HG03558 (cell line): Measurements from ENCODE around the gene ZNHIT2.
"Not testable (repeated sequence)": the region's sequence is repeated elsewhere in the genome, so short reads cannot be mapped to it uniquely, and the experiment has no call there.

Source experiments
- ATAC-seq: cut with Tn5 transposase; IDR thresholded peaks from one replicate; pipeline ENCODE4 v1.9.1; 2021; ENCODE audit warnings: moderate number of reproducible peaks; ENCODE audit not compliant: unreplicated experiment; ENCODE audit errors: extremely low read depth

Gene ZNHIT2

DNA sequence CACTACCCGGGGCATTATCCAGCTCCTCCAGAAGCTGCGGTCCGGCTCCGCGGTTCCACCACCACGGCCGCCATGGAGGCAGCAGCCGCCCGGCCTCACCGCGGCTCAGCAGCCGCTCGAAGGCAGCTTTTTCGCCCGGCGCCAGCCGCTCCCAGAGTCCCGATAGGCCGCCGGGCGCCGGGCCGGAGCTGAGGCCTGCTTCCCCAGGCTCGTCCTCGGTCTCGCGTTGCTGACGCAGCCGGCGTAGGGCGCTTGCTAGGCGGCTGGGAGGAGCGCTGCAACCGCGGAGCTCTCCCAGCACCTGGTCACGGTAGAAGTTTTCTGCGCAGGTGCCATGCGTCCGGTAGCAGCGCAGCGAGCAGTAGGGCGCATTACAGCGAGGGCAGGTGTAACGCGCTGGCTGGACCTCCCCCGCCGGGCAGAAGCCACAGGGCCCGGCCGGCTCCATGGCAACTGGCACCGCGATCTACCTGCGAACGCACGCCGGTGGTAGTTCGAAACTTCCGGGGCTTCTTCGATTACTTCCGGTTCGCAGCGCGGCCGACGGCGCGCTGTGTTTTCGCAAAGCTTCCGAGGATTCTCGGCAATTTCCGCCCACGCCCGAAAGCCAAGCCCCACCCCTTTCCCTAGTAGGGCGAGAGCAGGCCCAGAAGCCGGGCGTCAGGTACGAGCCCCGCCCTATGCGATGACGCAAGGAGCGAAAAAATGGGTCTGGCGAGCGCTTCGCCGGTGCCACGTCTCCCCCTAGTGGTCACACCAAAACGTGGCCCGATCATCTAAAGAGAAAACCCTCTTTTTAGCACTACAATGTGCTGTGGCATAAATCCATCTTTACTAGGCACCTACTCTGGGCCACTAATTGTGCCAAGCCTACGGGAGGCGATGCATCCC, at the start of gene ZNHIT2:
TSS of gene ZNHIT2 (minus strand) at position 496 of the 891 bp plus-strand sequence. CDS start at position 448, 48 bp downstream.
- peak; percentile 27 for ATAC-seq

DNA sequence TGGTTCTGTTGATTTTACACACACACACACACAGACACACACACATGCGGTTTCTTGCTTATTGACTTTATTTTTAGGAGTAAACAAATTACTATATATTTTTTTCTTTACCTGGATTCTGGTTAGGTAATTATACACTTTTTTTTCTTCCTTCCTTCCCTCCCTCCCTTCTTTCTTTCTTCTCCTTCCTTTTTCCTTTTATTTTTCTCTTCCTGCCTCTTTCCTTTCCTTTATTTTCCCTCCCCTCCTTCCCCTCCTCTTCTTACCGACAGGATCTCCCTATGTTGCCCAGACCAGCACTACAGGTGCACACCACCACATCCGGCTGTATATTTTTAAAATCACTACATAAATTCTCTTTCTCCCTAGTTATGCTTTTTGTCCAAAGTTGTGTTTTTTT, 49.4 kb upstream of the ZNHIT2 start:
- no peak for ATAC-seq

DNA sequence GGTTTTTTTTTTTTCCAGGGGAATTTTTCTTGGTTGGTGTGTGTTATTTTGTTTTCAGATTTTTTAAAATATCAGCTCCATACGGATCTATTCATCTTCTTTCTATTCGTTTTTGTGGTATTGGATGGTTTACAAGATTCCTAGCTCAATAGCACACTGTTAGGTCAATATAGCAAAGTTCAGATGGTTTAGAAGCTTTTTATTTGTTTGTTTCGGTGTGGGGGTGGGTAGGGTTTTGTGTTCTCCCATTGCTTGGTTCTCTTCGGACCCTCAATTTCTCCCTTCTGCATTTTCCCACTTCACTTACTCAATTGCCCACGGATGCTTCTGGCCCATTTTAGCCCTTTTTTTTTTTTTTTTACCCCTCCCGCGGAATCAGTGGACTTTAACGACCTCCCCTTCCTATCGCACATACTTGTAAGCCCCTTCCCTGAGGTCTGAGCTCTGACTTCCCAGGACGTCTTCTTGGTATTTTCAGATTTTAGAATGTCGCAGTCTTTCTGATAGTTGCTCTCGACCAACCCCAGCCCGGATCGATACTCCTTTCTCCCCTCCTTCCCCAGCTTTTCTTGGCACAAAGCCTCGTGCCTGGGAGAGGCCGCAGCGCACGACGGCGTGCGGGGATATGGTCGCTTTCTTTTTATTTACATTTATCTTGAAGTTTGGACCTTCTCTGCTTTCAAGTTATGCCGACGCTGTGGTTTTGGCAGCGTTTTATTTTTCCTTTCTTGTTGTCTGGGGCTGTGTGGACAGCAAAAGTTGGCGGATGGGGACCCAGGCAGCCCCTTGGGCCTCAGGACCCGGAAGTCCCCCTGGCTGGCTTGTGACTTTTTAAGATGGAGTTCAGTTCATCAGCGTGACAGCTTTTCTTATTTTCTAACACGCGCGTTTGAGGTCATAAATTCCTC, 48.2 kb upstream of the ZNHIT2 start:
- no peak for ATAC-seq

DNA sequence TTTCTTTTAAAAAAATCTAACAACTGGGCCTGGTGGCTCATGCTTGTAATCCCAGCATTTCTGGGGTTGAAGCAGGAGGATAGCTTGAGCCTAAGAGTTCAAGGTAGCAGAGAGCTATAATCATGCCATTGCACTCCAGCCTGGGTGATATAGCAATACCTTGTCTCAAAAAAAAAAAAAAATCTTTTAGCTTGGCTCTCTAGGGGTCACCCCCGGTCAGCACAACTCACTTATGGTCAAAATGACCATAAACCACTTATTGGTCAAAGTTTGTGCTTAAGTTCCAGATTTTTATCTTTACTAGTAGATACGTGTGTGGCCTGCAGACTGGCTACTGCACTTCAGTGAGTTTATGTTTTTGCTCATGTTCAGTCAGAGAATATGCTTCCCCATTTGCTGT, 46.2 kb upstream of the ZNHIT2 start:
- ATAC-seq: no peak

DNA sequence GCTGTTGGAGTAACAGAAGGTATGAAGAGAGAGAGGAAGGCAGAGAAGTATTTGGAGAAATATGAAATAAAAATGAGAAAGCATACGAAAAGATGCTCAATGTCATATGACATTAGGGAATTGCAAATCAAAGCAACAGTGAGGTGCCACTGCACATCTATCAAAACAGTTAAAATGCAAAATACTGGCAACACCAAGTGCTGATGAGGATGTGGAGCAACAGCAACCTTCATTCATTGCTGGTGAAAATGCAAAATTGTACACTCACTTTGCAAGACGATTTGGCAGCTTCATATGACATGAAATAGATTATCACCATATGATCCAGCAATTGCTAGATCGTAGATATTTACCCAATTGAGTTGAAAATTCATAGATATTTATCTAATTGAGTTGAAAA, 43.1 kb upstream of the ZNHIT2 start:
- ATAC-seq: no peak

DNA sequence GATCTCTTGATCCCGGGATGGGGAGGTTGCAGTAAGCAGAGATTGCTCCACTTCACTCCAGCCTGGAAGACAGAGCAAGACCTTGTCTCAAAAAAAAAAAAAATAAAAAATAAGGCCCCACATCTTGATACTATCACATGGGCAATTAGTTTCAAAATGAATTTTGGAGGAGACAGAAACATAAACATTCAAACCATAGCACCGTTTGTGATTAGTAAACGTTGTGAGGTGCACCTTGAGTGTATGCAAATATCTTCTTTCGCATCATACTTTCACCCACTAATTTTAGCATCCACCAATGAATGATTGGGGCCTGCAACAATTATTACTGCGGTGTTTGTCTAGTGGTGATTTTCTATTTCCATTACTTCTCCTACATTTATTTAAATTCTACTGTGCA, 41.5 kb upstream of the ZNHIT2 start:
- ATAC-seq: no peak

DNA sequence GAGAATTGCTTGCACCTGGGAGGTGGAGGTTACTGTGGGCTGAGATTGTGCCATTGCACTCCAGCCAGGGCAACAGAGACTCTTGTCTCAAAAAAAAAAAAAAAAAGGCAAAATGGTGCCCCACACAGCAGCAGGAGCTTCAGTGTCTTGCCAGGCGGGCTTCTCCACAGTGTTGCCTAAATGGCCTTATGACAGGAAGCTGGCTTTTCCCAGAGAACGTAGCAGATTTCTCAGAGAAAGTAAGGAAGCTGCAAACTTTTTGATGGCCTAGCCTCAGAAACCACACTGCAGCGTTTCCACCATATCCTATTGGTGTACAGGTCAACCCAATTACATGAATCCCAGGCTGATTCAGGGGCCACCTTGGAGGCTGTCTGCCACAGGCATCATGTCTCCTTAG, 39.8 kb upstream of the ZNHIT2 start:
- no peak for ATAC-seq

DNA sequence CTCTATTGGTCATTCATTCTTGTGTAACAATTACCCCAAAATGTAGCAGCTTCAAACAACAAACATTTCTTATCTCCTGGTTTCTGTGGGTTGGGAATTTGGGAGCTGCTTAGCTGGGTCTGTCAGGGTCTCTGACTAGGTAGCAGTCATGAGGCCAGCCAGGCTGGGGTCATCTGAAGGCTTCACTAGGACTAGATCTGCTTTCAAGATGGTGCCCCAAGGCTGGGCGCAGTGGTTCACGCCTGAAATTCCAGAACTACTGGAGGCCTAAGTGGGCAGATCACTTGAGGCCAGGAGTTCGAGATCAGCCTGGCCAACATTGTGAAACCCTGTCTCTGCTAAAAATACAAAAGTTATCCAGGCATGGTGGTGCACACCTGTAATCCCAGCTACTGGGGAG, 39.4 kb upstream of the ZNHIT2 start:
- no peak for ATAC-seq

DNA sequence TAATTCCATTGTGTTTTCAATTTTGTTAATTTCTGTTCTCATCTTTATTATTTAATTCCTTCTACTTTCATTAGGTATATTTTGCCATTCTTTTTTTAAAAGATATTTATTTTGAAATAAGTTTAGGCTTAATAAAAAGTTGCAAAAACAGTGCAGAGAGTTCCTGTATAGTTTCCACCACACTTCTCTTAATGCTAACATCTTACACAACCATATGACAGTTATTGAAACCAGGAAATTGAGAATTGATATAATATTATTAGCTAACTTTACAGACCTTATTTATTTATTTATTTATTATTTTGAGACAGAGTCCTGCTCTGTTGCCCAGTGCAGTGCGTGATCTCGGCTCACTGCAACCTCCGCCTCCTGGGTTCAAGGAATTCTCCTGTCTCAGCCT, 38.8 kb upstream of the ZNHIT2 start:
- ATAC-seq: no peak

DNA sequence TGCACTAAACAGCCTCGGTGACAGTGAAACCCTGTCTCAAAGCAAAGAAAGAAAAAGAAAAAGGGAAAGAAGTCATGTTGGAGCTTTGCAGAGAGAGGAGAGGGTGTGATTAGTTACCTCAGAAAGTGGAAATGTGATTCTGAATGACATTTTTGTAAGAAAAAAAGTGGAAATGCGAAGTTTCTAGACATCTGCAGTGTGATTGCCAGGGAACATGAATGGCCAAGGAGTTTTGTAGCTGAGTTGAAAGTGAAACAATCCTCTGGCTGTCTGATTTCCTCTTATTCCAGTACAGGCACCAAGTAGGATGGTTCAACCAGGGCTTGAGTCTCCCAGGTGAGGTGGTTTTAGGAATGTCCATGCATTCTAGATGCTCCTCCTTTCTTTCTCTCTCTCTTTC, 34.6 kb upstream of the ZNHIT2 start:
- no peak for ATAC-seq

DNA sequence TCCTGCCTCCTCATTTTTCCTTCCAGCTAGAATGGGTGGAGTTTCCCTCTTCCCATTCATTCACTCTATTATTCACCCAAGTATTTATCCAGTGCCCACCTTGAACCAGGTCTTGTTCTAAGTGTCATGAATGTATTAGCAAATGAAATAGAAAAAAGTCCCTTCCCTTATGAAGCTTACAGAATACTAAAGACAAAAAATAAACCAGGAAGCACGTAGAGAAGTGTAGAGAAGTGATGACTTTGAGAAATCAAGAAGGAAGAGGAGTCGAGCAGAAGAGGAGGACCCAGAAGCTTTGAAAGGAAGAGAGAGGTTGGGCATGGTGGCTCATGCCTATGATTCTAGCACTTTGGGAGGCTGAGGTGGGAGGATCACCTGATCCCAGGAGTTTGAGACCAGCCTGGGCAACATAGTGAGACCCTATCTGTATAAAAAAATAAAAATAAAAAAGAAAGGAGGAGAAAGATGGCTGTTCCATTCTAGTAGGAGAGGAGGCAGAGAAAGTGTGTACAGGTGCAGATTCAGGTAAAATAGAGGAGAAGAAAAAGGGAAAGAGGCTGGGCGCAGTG, 33.9 kb upstream of the ZNHIT2 start:
- ATAC-seq: no peak

DNA sequence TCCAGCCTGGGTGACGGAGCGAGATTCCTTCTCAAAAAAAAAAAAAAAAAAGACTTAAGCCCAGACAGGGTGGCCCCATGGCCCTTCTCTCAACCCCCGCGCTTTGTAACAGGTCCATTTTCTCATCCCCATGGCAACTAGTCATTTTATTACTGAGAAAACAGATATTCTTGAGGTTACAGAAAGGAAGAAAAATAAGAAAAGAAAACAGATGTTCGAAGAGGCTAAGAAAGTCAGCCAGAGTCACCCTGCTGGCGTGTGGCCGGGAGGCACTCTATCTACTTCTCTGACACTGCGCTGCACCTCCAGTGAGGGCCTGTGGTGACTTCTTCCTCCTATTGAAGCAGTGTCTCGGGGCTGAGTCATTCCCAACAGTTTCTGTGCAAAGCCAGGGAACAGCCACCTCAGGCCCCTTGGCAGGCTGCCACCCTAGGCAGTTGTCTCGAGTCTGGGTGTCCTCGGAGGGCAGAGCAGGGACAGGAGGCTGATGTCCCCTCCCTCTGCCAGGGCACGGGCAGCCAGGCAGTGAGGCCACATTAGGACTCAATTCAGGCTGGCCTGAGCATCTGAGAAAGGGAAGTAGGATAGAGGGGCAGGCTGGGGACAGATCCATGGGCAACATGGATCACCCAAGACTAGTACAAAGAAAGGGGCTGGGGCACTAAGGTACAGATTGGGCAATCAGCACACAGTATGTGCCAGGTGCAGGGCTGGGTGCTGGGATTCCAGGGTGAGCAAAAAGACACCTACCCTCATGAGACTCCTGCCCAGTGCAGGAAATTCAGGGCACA, 33.2 kb upstream of the ZNHIT2 start:
- ATAC-seq: no peak

DNA sequence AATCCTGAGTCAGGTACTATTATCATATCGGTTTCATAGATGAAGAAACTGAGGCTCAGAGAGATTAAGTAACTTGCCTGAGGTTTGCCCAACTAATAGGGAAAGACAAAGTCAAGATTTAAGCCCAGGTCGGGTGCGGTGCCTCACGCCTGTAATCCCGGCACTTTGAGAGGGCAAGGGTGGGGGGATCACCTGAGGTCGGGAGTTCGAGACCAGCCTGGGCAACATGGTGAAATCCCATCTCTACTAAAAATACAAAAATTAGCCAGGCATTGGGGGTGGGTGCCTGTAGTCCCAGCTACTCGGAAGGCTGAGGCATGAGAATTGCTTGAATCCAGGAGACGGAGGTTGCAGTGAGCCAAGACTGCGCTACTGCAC, 32.6 kb upstream of the ZNHIT2 start:
- not testable (repeated sequence) for ATAC-seq

DNA sequence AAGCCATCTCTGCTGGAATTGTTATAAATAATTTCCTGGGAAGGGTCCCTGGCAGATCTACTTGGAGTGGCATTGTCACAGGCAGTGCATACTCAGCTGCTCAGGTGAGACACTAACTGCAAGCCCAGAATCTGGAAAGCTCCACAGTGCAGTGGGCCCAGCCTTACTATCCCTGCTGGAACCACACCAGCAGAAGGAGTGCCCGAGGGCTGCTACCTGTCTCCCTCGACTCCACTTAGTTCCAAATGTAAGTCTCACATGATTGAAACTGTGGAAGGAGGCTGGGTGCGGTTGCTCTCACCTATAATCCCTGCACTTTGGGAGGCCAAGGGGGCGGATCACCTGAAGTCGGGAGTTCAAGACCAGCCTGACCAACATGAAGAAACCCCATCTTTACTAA, 31.2 kb upstream of the ZNHIT2 start:
- no peak for ATAC-seq

DNA sequence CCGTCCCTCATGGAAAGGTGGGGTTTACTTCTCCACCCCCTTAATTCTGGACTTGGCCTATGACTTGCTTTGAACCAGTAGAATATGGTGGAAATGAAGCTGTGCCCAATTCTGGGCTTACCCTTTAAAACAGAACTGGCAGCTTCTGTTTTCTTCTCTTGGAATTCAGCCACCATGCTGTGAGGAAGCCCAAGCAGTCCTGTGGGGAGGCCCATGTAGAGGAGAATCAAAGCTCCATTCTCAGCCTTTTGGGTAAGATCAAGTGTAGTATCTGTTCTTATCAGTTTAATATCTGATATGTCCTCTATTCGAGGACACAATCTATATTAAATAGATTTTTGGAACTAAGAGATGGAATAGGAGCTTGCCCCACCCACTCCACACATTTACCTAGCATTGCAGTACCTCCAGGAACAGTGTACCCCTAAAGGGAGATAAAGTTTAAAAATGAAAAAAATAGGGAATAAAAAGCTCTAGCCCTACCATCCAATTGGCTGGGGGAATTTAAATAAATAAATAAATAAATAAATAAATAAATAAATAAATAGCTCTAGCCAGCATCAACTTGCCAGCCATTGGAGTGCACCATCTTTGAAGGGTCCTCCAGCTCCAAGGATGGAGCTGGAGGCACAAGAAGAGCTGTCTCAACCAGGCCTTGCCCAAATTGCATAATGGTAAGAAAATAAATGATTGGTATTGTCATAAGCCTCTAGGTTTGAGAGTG, 30.0 kb upstream of the ZNHIT2 start:
- ATAC-seq: no peak

DNA sequence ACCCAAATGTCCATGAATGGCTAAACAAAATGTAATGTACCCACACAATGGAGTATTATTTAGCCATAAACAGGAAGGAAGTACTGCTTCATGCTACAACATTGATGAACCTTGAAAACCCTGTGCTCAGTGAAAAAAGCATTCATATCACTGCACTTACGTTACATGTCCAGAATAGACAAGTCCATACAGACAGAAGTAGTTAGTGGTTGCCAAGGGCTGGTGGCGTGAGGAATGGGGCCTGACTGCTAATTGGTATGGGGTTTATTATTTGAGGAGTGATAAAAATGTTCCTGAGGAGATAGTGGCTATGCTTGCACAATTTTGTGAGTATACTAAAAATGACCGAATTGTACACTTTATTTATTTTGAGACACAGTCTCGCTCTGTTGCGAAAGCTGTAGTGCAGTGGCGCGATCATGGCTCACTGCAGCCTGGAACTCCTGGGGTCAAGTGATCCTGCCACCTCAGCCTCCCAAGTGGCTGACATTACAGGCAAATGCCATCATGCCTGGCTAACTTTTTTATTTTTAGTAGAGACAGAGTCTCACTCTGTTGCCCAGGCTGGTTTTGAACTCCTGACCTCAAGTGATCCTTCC, 24.5 kb upstream of the ZNHIT2 start:
- ATAC-seq: no peak

DNA sequence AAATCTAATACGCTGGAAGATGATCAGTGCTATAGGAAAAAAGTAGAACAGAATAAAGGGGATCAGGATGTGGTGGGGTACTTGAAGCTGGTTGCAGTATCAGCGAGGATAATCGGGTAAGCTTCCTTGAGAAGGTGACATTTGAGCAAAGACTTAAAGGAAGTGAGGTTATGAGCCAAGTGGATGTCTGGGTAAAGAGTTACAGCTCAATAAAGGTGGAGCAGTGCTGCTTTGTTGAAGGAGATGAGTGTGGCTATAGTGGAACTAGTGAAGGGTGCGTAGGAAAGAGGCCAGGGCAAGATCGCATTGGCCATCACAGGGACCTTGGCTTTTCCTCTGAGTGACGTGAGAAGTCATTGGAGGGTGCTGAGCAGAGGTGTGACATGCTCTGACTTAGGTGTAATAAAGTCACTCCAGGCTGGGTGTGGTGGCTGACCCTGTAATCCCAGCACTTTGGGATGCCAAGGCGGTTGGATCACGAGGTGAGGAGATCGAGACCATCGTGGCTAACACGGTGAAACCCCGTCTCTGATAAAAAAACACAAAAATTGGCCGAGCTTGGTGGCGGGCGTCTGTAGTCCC, 19.1 kb upstream of the ZNHIT2 start:
- ATAC-seq: no peak

DNA sequence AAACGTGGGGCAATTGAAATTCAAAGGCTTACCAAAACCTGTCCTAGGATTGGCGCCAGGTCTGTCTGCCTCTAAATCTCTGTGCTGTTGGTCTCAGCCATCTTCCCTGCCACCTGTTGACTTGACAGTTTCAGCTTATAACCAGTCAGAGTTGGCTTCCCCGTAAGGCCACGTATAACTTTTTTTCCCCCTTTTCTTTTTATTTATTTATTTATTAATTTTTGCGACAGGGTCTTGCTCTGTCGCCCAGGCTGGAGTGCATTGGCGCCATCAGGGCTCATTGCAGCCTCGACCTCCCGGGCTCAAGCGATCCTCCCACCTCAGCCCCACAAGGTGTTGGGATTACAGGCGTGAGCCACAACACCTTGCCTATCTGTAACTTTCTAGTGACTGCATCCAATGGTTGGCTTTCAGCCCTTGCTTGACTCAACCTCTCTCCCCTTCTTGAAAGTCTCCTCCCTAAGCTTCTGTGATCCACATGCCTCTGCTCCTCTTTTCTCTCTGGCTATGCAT, 18.2 kb upstream of the ZNHIT2 start:
- no peak for ATAC-seq
